HepG2 (cell line): Measurements from ENCODE around the gene CAMK2N2. TPM values are rescaled to one million over a fixed set of nuclear protein-coding genes. Genes with fewer than 3 reads are reported as not detected.

Experiments
- EP300 ChIP-seq, 3 experiments: sonication (generic) in 1 of 3; formaldehyde crosslinking in 1 of 3; IDR thresholded peaks; 2 replicates each; pipeline versions ENCODE4 v1.5.1 to v1.6.1; 2011 to 2020; ENCODE audit warnings: low read depth in 2 of 3, low read length in 2 of 3, borderline replicate concordance in 1 of 3, improper control_type of control experiment in 1 of 3, mild to moderate bottlenecking in 1 of 3, missing genetic modification reagents in 1 of 3, moderate library complexity in 1 of 3
- NFRKB ChIP-seq: fragments of 450-650 bp; IDR thresholded peaks from 2 replicates; pipeline ENCODE4 v1.6.1; 2017
- ONECUT2 ChIP-seq: sonication (generic); formaldehyde crosslinking; IDR thresholded peaks from 2 replicates; pipeline ENCODE4 v1.4.0; 2020; ENCODE audit warnings: missing genetic modification reagents
- PCBP2 ChIP-seq: fragments of 200-400 bp; formaldehyde crosslinking; optimal IDR thresholded peaks from 2 replicates; pipeline ENCODE3; 2018; ENCODE audit warnings: low read length, low read depth; ENCODE audit not compliant: poor library complexity, severe bottlenecking
- SNAI1 ChIP-seq: sonication (generic); formaldehyde crosslinking; IDR thresholded peaks from 2 replicates; pipeline ENCODE4 v1.5.0; 2020; ENCODE audit warnings: mild to moderate bottlenecking, missing genetic modification reagents, borderline replicate concordance
- TRIM24 ChIP-seq: sonication (generic); formaldehyde crosslinking; IDR thresholded peaks from 2 replicates; pipeline ENCODE4 v1.8.0; 2022; ENCODE audit warnings: mild to moderate bottlenecking, missing genetic modification reagents
- YY1 ChIP-seq: IDR thresholded peaks from 2 replicates; pipeline ENCODE4 v1.6.1; 2011; ENCODE audit warnings: low read length, low read depth, moderate library complexity, mild to moderate bottlenecking; ENCODE audit not compliant: insufficient read depth, insufficient replicate concordance
- ZBTB3 ChIP-seq: sonication (generic); formaldehyde crosslinking; IDR thresholded peaks from 2 replicates; pipeline ENCODE4 v1.4.0; 2020; ENCODE audit warnings: low read depth, mild to moderate bottlenecking, moderate library complexity, missing genetic modification reagents, borderline replicate concordance
- ZNF563 ChIP-seq: sonication (generic); formaldehyde crosslinking; IDR thresholded peaks from 2 replicates; pipeline ENCODE4 v1.8.0; 2022; ENCODE audit warnings: mild to moderate bottlenecking, moderate library complexity, missing genetic modification reagents
- ZNF567 ChIP-seq: sonication (generic); formaldehyde crosslinking; IDR thresholded peaks from 2 replicates; pipeline ENCODE4 v1.8.1; 2023; ENCODE audit warnings: mild to moderate bottlenecking, missing genetic modification reagents, borderline replicate concordance
- ZNF670 ChIP-seq: sonication (generic); formaldehyde crosslinking; IDR thresholded peaks from 2 replicates; pipeline ENCODE4 v1.8.0; 2022; ENCODE audit warnings: mild to moderate bottlenecking, missing genetic modification reagents, borderline replicate concordance
- polyA plus RNA-seq, 8 experiments: library from polyadenylated mRNA; depleted of rRNA in 3 of 8; stranded (reverse) in 7 of 8; unstranded in 1 of 8; fragments of >200 nt; fragmentation: Illumina TruSeq in 4 of 8; extraction: Trizol in 4 of 8; gene quantifications; 2 replicates each; pipeline versions ENCODE4 v1.2.1 to v1.2.3, GENCODE V29; 2011 to 2016; ENCODE audit warnings: low read depth in 4 of 8, missing spikeins in 1 of 8, mixed read lengths in 1 of 8; ENCODE audit not compliant: insufficient read depth in 1 of 8
- total RNA-seq, 5 experiments: library from RNA; depleted of rRNA; stranded (reverse); fragments of >200 nt; fragmentation: Illumina TruSeq; extraction: Trizol; gene quantifications; 2 replicates each; pipeline ENCODE4 v1.2.3, GENCODE V29; 2016; ENCODE audit warnings: low read depth in 1 of 5
- TF ChIP-seq, protein P1 (sequence below): sonication (generic); formaldehyde crosslinking; IDR thresholded peaks from 2 replicates; pipeline ENCODE4 v1.4.0; 2020; ENCODE audit warnings: missing genetic modification reagents
- TF ChIP-seq, protein P2 (sequence below): sonication (generic); formaldehyde crosslinking; IDR thresholded peaks from 2 replicates; pipeline ENCODE4 v1.5.0; 2020; ENCODE audit warnings: mild to moderate bottlenecking, missing genetic modification reagents
- TF ChIP-seq, protein P3 (sequence below): IDR thresholded peaks from 2 replicates; pipeline ENCODE4 v1.4.0; 2020; ENCODE audit warnings: mild to moderate bottlenecking, missing genetic modification reagents
- TF ChIP-seq, protein P4 (sequence below): sonication (generic); formaldehyde crosslinking; IDR thresholded peaks from 2 replicates; pipeline ENCODE4 v1.4.0; 2020; ENCODE audit warnings: missing genetic modification reagents
- TF ChIP-seq, protein P5 (sequence below): IDR thresholded peaks from 2 replicates; pipeline ENCODE4 v1.6.1; 2016; ENCODE audit warnings: missing genetic modification reagents, missing compliant biosample characterization

CAMK2N2 gene
- total and polyA plus RNA-seq, 2 of the 13 experiments (the other 11 are each of a cell fraction or from before 2014, with no cell fraction given): 0.12 to 0.27 TPM

DNA sequence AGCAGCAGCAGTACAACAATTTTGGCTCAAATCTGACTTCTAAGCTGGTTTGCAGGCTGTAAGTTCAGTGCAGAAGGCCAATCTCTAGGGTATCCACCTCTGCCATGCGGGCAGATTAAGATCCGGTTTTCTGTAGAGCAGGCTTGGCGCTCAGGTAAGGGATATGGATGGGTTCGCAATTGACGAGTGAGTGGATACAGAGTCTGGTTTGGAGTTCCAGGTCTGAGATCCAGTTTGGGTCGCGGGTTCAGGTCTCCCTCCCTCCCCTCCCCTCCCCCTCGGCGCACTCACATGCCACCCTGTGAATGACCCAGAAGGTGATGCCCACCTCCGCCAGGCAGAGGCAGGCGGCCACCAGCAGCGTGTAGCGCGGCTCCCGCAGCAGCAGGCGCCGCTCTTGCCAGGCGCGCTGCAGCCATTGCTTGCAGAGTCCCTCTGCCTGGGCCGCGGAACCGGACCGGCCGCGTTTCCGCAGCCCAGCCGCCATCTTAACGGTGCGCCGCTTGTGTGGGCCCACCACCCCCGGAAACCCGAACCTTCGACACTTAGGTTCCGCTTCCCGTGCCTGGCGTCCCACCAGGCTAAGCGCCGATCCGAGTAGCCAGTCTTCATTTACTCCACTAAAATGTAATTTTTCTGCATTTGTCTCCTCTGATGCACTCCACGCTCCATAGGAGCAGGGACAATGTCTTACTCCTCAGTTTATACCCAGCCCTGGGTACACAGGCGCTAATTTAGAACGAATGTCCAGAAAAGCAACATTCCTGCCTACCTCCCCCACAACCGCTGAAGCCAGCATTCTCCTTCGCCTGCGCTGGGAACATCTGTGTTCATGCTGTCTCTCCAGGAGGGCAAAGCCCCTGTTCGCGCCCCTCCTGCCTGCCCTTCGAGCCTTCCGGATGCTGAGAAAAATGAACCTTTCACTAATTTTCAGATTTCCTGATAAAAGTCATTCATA is 12.6 kb downstream of the CAMK2N2 start, which contains the start of gene ALG3 (continued):
- TF ChIP-seq, protein P1, sequence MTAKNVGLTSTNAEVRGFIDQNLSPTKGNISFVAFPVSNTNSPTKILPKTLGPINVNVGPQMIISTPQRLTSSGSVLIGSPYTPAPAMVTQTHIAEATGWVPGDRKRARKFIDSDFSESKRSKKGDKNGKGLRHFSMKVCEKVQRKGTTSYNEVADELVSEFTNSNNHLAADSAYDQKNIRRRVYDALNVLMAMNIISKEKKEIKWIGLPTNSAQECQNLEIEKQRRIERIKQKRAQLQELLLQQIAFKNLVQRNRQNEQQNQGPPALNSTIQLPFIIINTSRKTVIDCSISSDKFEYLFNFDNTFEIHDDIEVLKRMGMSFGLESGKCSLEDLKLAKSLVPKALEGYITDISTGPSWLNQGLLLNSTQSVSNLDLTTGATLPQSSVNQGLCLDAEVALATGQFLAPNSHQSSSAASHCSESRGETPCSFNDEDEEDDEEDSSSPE: peak; percentile 42
- TF ChIP-seq ONECUT2 (CRISPR knock-in tag): peak; percentile 44; the same call in 1 of the 2 replicates
- peak; percentile 27 to 40; a peak in 2 of 4 replicates for TF ChIP-seq EP300 (IDR thresholded peaks at IDR 0.05; ENCODE audit: low read depth in 2 of 2, low read length in 2 of 2)
- peak; percentile 54; the same call in 1 of the 2 replicates for TF ChIP-seq EP300 (CRISPR knock-in tag; IDR thresholded peaks at IDR 0.05; ENCODE audit: borderline replicate concordance)
- TF ChIP-seq SNAI1: peak; percentile 81; the same call in 1 of the 2 replicates
- peak; percentile 81 for TF ChIP-seq NFRKB
- TF ChIP-seq, protein P2, sequence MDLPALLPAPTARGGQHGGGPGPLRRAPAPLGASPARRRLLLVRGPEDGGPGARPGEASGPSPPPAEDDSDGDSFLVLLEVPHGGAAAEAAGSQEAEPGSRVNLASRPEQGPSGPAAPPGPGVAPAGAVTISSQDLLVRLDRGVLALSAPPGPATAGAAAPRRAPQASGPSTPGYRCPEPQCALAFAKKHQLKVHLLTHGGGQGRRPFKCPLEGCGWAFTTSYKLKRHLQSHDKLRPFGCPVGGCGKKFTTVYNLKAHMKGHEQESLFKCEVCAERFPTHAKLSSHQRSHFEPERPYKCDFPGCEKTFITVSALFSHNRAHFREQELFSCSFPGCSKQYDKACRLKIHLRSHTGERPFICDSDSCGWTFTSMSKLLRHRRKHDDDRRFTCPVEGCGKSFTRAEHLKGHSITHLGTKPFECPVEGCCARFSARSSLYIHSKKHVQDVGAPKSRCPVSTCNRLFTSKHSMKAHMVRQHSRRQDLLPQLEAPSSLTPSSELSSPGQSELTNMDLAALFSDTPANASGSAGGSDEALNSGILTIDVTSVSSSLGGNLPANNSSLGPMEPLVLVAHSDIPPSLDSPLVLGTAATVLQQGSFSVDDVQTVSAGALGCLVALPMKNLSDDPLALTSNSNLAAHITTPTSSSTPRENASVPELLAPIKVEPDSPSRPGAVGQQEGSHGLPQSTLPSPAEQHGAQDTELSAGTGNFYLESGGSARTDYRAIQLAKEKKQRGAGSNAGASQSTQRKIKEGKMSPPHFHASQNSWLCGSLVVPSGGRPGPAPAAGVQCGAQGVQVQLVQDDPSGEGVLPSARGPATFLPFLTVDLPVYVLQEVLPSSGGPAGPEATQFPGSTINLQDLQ (CRISPR knock-in tag): peak; percentile 67; the same call in 1 of the 2 replicates
- peak; percentile 54; the same call in 1 of the 2 replicates for TF ChIP-seq ZBTB3 (CRISPR knock-in tag)
- no peak for TF ChIP-seq PCBP2
- TF ChIP-seq, protein P3, sequence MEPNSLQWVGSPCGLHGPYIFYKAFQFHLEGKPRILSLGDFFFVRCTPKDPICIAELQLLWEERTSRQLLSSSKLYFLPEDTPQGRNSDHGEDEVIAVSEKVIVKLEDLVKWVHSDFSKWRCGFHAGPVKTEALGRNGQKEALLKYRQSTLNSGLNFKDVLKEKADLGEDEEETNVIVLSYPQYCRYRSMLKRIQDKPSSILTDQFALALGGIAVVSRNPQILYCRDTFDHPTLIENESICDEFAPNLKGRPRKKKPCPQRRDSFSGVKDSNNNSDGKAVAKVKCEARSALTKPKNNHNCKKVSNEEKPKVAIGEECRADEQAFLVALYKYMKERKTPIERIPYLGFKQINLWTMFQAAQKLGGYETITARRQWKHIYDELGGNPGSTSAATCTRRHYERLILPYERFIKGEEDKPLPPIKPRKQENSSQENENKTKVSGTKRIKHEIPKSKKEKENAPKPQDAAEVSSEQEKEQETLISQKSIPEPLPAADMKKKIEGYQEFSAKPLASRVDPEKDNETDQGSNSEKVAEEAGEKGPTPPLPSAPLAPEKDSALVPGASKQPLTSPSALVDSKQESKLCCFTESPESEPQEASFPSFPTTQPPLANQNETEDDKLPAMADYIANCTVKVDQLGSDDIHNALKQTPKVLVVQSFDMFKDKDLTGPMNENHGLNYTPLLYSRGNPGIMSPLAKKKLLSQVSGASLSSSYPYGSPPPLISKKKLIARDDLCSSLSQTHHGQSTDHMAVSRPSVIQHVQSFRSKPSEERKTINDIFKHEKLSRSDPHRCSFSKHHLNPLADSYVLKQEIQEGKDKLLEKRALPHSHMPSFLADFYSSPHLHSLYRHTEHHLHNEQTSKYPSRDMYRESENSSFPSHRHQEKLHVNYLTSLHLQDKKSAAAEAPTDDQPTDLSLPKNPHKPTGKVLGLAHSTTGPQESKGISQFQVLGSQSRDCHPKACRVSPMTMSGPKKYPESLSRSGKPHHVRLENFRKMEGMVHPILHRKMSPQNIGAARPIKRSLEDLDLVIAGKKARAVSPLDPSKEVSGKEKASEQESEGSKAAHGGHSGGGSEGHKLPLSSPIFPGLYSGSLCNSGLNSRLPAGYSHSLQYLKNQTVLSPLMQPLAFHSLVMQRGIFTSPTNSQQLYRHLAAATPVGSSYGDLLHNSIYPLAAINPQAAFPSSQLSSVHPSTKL: peak; percentile 52
- TF ChIP-seq YY1: peak; percentile 99
- TF ChIP-seq ZNF567 (CRISPR knock-in tag): no peak
- no peak for TF ChIP-seq ZNF670
- TF ChIP-seq ZNF563: peak; percentile 92
- TF ChIP-seq, protein P4, sequence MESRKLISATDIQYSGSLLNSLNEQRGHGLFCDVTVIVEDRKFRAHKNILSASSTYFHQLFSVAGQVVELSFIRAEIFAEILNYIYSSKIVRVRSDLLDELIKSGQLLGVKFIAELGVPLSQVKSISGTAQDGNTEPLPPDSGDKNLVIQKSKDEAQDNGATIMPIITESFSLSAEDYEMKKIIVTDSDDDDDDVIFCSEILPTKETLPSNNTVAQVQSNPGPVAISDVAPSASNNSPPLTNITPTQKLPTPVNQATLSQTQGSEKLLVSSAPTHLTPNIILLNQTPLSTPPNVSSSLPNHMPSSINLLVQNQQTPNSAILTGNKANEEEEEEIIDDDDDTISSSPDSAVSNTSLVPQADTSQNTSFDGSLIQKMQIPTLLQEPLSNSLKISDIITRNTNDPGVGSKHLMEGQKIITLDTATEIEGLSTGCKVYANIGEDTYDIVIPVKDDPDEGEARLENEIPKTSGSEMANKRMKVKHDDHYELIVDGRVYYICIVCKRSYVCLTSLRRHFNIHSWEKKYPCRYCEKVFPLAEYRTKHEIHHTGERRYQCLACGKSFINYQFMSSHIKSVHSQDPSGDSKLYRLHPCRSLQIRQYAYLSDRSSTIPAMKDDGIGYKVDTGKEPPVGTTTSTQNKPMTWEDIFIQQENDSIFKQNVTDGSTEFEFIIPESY: peak; percentile 21; the same call in 1 of the 2 replicates
- TF ChIP-seq, protein P5, sequence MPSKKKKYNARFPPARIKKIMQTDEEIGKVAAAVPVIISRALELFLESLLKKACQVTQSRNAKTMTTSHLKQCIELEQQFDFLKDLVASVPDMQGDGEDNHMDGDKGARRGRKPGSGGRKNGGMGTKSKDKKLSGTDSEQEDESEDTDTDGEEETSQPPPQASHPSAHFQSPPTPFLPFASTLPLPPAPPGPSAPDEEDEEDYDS (CRISPR knock-in tag): 0 out of 2 replicates have a peak, but pooled peaks have one; percentile 69
- TF ChIP-seq TRIM24: no peak
